HG03135 (cell line): ENCODE measurements around the gene LSM14B.
"Not testable (repeated sequence)": the region's sequence is repeated elsewhere in the genome, so short reads cannot be mapped to it uniquely, and the experiment has no call there.

Experiments
- ATAC-seq: cut with Tn5 transposase; IDR thresholded peaks from one replicate; pipeline ENCODE4 v1.9.1; 2021; ENCODE audit warnings: mild to moderate bottlenecking, moderate library complexity; ENCODE audit not compliant: unreplicated experiment

Gene LSM14B

DNA sequence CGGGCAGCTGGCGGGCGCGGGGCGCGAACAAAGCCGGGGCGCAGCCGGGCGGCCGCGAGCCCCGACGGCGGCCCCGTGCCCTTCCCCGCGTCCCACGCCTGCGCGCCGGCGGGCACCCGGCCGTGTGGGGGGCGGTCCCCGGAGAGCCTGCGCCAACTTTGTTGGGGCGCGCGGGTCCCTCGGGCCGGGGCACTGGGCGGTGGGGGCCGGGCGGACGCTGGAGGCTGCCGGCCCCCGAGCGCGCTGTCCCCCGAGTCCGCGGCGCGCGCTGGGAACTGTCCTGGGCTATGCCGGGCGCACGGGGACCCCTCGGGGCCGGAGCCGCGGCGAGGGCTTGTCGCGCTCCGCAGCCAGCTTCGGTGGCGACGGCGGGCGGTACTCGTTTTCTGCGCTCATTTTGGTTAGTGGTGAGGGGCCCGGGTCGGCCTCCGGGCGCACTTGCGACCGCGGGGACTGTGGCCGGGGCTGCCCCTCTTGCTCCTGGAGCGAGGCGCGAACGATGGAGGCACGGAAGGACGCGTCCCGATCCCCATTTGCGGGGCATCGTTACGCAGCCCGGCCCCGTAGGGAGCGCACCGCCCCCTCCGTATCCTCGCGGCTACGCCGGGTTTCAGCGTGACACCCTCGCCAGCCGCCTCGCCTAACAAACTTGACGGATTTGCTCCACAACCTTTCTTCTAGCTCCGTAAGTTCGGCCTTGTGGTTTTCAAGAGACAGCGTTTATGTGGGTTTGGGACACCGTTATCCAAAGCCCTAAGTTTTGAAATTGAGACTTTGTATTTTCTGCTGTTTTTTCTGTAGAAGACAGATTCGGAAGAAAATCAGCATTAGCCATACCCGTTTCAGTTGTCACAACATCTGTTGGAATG lies 21.9 kb downstream of the LSM14B start:
- ATAC-seq = peak; percentile 17

GRCh38 chr20:62145688-62146018 lies 23.4 kb downstream of the LSM14B start:
- no peak for ATAC-seq

GRCh38 chr20:62146019-62146755 lies 23.9 kb downstream of the LSM14B start:
- ATAC-seq = no peak

DNA sequence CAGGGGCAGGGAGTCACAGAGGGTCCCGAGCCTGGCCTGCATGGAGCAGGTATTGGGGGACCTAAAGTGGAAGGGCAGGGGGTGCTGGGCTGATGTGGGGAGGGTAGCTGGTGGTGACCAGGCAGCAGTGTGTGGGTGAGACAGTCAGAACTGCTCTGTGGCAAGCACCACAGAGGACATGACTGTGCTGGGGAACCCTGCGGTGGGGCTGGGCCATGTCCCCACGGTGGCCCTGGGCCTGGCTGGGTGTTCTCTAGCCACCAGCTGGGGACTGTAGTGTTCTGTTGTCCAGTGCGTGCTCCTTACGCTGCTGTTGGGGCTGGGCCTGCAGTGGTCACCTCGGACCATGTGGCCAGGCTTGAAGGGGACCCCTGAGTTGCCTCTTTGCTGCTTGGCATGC lies 24.9 kb downstream of the LSM14B start:
- no peak for ATAC-seq

DNA sequence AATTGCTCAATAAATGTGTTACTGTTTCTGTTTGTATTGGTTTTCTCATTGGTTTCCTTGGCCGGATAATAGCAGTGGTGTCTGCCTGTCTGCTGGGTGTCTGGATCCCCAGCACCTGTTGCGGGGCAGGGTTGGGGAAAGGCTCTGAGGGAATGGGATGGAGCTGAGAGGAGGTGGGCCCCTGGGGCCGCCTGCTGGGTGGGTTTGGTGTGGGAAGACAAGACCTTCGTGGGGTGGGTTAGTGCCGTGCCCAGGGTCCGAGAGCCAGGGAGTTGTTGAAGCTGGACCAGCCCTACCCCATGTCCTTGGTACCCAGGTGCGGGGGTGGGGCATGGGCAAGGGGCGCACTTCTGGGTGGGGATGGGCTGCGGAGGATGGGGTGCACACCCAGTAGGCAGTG lies 25.3 kb downstream of the LSM14B start:
- no peak for ATAC-seq

- not testable (repeated sequence) for ATAC-seq
These were observed 26.1 kb downstream of the LSM14B start for GRCh38 chr20:62148383-62148782.

DNA sequence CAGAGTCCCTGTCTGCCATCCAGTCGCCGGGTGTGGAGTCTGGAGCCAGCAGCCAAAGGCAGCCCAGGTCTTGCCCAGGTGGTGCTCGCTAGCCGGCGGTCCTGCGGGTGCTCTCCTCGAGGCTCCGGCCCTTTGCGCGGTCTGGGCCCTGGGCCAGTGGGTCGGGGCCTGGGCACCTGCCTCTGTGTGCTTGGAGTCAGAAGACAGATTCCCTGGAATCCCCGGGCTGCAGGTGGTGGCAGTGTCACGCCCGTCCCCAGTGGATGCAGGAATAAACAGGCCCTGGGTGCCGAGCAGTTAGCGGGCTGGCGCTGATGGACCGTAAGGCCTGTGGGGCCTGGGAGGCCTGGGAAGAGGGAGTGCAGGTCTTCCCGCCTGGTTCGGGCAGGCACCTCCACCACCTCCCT lies 26.6 kb downstream of the LSM14B start:
- ATAC-seq = no peak

DNA sequence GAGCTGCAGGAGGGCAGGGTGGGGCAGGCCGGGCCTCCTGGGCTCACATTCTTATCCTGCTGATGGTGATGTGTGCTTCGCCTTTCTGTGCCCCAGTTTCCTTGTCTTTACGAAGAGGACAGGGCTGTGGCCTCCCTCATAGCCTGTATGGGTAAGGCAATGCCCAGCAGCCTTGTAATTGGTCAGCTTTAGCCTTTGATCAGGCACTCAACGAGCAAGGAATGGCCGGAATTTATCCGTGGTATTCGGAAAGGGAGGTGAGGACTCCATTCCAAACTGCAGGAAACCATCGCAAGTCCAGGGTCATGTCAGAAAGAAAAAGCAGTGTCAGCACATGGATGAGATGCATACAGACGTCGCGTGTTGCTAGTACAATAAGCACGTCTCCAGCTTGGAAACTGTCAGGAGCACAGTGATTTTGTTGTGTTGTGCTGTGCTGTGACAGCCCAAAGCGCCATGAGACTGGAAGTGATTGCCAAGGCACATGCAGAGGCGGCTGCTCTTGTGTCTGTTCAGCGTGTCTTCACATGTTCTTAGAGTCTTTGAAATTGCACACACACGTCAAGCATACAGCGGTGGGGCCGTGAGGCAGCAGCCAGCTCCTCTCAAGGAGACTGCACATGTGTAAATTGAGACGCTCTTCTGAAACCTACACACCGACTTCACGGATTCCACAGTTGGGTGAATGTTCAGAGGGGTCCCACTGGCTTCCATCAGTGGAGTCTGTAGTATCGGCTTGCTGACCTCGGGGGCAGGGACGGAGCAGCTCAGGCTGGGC lies 27.4 kb downstream of the LSM14B start:
- no peak for ATAC-seq

DNA sequence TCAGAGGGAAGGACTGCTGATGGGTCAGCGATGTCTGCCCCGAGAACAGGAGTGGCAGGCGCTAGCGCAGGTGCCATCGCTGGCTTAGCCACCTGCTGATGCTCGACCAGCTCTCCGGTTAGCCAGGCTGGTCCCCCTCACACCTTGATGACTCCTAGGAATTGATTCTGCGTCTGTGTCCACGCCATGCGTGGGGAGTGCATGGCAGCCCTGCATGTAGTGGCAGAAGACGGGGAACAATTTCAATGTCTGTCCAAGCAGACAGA lies 28.0 kb downstream of the LSM14B start:
- no peak for ATAC-seq

GRCh38 chr20:62151225-62151624 lies 28.9 kb downstream of the LSM14B start:
- ATAC-seq = no peak

DNA sequence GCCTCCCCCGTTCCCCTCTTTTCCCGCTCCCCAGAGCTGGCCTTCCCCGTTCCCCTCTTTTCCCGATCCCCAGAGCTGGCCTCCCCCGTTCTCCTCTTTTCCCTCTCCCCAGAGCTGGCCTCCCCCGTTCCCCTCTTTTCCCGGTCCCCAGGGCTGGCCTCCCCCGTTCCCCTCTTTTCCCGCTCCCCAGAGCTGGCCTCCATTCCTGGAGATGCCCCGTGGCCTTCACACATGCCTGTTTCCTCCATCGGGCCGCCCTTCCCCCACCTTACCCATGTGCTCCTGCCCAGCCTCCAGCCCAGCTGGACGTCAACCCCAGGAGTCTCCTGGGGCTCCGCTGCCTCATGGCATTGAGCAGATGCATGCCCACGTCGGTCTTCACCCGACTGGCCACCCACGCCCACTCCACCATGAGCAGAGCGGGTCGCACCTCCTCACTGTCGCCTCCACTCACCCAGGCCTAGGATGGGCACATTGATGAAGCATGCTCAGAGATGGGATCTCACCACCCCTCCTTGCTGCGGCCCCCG lies 29.6 kb downstream of the LSM14B start:
- no peak for ATAC-seq

GRCh38 chr20:62155428-62156253 lies 33.4 kb downstream of the LSM14B start:
- ATAC-seq = no peak

- ATAC-seq = no peak
These were observed 33.9 kb downstream of the LSM14B start for GRCh38 chr20:62156254-62156556.

DNA sequence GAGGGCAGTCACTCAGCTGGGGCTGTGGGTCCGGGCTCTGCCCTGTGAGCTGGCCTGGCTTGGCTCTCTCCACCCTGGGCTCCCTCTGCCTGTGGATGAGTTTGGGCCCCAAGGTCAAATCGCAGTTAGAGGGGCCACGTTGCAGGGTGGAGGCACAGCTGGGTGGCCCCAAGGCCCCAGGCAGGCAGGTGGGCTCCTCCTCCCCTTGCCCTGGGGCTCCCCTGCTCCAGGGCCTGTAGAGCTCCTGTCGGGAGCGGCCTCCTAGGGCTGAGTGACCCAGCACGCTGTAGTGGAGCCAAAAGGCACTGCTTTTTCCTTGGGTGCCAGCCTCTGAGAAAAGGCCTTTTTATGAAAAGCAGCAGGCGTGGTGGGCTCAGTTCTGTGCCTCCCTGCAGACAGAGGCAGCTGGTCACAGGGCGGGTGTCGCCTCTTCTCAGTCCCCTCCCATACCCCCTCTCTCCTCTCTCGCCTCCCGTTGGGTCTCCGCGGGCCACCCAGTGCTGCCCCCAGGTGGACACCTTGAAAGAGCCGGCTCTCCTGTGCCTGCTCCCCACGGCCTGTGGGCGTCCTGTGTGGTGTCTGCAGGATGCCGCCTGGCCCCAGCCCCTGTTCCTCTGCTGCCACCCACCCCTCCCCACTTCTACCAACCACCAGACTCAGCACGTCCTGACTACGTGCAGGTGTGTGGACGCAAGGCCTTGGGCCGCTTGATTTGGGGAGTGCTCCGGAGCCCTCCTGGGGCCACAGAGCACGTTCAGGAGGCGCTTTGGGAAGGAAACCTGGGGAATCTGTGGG lies 34.5 kb downstream of the LSM14B start:
- no peak for ATAC-seq

GRCh38 chr20:62157387-62158087 lies 35.3 kb downstream of the LSM14B start:
- no peak for ATAC-seq

GRCh38 chr20:62158088-62158400 lies 35.8 kb downstream of the LSM14B start:
- ATAC-seq = no peak

DNA sequence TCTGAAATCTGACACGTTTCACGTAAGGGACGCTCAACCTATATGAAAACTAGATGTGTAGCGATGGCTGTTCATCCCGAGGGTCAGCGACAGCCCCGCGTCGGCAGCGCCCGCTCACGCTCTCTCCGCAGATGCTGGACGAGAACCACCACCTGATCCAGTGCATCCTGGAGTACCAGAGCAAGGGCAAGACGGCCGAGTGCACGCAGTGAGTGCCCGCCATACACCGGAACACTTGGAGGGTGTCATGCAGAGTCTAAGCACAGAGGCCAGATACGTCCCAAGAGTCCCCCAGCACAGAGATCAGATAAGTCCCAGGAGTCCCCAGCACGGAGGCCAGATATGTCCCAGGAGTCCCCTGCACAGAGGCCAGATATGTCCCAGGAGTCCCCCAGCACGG lies 36.3 kb downstream of the LSM14B start:
- no peak for ATAC-seq

GRCh38 chr20:62159052-62159451 lies 36.8 kb downstream of the LSM14B start:
- no peak for ATAC-seq

GRCh38 chr20:62159839-62160238 lies 37.6 kb downstream of the LSM14B start:
- no peak for ATAC-seq

DNA sequence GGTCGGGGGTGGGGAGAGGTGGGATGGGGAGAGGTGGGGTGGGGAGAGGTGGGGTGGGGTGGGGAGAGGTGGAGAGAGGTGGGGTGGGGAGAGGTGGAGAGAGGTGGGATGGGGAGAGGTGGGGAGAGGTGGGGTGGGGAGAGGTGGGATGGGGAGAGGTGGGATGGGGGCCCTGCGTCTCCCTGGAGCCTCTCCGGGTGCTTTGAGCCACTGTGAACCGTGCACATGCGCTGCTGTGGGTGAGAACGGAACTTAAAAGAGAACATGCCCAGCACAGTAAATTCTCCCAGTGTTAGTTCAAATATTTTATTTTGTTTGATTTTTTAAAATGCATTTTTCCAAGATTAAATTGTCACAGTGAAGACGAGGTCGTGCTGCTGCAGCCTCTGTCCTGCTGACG lies 38.0 kb downstream of the LSM14B start:
- ATAC-seq = no peak
